GM19099 (cell line): Measurements from ENCODE around the gene SF3A2.

Source experiments
- POLR2A ChIP-seq: IDR thresholded peaks from 3 replicates; pipeline ENCODE4 v1.6.1; 2011; ENCODE audit warnings: low read depth; ENCODE audit not compliant: insufficient read length; ENCODE audit errors: extremely low read depth

SF3A2 gene, protein sequence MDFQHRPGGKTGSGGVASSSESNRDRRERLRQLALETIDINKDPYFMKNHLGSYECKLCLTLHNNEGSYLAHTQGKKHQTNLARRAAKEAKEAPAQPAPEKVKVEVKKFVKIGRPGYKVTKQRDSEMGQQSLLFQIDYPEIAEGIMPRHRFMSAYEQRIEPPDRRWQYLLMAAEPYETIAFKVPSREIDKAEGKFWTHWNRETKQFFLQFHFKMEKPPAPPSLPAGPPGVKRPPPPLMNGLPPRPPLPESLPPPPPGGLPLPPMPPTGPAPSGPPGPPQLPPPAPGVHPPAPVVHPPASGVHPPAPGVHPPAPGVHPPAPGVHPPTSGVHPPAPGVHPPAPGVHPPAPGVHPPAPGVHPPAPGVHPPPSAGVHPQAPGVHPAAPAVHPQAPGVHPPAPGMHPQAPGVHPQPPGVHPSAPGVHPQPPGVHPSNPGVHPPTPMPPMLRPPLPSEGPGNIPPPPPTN

DNA sequence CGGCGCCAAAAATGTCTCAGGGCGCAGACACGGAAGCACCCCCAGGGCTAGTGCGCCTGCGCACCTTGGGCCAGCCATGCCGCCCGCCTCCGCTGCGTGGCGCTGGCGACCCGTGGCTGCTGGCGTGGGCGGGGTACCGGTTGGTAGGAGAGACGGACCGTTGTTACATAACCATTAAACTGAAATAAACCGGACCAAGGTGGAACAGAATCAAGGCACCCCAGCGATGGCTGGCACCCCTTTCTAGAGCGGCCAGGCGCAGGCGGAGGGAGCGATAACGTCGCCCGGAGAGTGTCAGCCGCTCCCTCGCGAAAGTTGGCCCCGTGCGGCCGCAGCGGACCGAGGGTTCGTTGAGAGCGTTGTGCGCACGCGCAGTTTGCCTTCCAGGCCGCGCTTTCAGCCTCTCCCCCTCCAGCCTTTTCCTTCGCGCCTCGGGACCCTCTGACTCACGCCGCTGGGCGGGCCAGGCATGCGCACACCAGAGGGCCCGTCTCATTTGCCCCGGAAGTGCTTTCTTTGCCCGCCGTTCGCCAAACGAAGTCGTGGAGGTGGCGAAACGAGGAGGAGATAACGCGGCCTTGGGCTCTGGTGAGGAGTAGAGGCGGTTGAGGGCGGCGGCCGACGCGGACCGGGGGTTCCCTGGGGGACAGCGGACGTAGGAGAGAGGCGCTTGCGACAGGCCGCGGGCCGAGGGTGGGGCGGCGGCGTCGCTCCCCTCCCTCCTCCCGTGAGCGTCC, at the start of gene SF3A2, which contains the start of gene PLEKHJ1:
TSS of gene SF3A2 (plus strand) at position 511 of the 737 bp plus-strand sequence. CDS start 6,595 bp downstream, outside the sequence.
TSS of gene PLEKHJ1 (minus strand) at position 16 of the 737 bp plus-strand sequence. CDS start 81 bp downstream, outside the sequence.
- peak; percentile 82 for TF ChIP-seq POLR2A

DNA sequence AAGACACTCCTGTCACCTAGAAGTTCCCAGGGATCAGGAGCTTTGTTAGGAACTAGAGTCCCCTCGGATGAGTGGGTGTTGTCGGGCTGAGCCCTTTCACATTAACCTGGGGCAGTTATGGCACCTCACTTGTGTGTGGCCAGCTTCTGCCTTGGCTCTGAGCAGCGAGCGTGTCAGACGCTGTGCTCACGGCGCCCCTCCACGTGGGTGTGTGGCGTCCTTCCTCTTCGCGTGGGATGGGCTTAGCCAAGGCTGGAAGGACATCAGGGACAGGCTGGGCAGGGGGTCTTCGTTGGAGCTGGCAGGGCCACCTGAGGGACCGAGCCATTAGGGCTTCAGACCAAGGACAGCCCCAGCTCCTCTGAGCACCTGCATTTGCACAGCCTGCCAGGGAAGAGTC, 49.5 kb upstream of the SF3A2 start:
- TF ChIP-seq POLR2A, result no peak

DNA sequence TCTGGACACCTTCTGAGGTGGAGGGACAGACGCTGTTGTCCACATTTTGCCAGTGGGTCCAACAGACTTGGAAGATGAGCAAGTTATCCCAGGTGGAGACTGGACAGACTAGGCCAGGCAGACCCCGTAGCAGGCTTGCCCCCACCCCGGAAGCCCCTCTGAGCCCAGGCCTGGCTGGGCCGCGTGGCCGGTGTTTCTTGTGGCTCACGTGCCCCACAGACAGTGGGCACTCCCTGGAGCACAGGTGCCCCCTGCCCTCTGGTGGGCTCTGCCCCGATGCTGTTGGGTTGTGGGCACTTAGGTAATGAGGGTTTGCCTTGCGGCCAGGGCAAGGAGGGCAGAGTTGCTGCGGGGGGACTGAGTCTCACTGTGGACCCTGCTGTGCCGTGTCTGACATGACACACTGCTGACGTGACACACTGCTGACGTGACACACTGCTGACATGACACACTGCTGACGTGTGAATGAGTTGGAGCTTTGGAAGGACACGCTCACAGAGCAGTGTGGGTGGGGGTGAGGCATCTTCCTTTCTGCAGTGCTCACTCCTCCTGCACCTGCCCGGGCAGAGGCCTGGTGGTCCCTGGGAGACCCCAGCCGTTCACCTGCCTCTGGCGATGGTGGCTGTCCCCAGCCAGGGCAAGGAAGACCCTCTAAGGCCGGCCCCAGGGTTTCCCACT, 47.8 kb upstream of the SF3A2 start:
- no peak for TF ChIP-seq POLR2A

DNA sequence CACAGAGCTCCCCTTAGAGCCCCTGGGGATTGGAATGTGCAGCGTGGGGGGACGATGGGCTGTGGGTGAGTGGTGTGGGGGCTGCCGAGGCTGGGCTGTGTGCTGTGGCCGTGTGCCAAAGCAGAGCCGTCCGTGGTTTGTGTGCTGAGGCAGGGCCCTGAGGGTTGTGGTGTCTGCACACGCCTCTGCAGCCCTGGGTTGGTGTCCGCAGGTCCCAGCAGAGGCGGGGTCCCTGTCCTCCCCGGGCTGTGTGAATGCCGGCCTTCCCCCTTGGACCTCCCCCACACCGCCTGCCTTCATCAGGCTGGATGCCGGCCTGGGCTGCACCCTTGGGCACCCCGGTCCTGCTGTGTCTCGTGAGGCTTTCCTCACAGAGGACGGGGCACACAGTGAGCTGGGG, 46.7 kb upstream of the SF3A2 start:
- TF ChIP-seq POLR2A, result no peak

DNA sequence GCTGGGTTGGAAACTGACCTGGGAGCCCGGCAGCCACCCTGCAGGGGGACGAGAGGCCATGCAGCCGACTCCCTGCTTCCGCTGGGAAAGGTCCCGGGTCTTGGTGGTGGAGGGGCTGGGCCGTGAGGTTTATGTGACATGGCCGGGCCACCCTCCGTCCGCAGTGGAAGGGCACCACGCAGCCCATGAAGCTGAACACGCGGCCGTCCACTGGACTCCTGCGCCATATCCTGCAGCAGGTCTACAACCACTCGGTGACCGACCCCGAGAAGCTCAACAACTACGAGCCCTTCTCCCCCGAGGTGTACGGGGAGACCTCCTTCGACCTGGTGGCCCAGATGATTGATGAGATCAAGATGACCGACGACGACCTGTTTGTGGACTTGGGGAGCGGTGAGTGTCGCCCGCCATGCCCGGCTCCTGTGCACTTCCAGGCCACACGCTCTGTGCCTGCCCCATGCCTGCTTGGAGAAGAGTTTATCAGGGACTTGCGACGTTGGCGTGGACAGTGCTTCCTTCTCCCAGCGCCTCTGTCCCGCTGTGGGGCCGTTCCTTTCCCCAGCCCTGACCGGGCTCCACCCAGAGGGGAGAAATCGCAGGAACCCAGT, 45.7 kb upstream of the SF3A2 start:
- no peak for TF ChIP-seq POLR2A

DNA sequence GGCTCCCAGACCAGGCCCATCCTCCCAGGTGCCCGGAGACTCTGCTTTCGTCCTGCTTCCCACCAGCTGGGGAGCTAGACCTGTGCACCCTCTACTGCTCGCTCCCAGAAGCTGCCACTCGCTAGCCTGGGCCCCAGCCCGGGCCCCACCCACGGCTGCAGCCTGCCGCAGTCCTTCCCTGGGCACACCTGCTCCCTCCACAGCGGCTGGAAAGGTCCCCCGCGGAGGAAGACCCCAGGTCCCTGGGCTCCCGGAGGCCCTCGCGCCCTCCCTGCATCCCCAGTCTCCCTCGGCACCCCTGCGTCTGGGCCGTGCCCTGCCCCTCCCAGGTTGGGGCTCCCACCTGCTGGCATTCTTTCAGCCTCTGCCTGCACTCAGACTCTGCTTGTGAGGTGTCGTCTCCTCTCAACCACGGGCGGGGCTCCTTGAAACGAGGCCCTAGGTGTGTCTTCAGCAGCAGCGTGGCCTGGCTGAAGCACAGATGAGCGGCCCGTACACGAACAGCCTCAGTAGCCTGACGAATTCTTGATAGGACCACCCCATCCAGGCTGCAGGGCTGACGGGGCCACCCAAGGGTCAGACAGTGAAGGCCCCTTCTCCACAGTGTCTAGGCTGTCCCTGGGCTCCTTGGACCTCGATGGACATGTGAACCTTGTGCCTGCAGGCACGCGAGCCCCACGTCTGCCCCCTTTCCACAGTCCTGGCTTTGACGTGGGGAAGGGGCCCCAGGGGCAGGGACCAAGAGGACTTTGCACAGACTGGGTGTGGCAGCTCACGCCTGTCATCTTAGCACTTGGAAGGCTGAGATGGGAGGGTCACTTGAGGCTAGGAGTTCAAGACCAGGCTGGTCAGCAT, 44.9 kb upstream of the SF3A2 start:
- no peak for TF ChIP-seq POLR2A

DNA sequence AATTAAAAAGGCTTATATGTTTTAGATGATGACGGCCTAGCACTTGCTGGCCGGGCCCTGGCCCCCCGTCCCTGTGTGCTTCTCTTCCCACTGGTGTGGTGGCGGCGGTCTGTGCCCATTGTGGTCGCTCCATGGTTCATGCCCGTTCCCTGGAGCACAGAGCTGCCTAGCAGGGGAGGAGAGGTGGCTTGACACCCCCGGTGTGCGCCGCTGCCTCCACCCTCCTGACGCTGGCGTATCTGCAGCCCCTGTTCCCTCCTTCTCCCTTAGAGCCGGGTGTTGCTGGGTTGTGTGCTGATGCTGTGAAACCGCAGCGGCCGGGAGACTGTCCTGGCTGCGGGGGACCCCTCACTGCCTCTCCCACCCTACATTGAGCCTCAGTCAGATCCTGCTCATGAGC, 43.8 kb upstream of the SF3A2 start:
- no peak for TF ChIP-seq POLR2A

DNA sequence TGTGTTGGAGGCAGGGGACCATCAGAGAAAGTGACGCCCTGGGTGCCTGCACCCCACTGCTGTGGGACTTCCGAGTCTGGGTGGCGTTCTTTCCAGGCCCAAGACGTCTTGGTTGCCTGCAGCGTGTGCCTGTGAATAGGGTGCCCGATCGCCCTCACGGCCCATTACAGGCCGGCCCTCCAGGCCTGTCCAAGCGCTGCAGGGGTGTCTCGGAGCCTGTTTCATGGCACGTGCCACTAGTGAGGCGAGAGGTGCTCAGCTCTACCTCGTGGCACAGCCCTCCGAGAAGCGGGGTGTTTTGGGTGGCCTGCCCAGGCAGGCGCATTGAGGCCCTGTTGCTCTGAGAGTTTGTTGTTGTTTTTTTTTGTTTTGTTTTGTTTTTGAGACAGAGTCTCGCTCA, 42.8 kb upstream of the SF3A2 start:
- no peak for TF ChIP-seq POLR2A

DNA sequence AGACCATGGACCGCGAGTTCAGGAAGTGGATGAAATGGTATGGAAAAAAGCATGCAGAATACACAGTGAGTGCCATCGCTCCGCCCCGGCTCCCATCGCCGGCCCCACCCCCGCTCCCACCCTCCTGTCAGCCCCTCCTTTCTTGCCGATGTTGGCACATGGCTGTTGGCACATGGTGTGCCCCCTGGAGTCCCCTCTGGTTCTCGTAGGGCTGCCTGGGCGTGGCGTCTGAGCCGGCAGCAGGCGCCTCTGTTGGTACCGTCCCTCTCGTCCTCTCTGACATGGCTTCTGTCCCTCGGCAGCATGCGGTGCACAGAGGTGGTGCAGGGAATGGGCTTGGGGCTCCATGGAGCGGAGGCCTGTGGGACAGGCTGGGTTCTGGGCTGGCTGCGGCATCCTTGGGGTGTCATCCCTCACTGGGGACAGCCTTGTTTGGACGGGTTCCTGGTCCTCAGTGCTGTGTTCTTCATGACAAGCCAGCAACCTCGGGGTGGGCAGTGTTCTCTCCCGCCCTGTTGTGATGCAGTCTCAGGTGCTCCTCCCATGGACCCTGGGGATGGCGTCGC, 42.0 kb upstream of the SF3A2 start:
- no peak for TF ChIP-seq POLR2A

DNA sequence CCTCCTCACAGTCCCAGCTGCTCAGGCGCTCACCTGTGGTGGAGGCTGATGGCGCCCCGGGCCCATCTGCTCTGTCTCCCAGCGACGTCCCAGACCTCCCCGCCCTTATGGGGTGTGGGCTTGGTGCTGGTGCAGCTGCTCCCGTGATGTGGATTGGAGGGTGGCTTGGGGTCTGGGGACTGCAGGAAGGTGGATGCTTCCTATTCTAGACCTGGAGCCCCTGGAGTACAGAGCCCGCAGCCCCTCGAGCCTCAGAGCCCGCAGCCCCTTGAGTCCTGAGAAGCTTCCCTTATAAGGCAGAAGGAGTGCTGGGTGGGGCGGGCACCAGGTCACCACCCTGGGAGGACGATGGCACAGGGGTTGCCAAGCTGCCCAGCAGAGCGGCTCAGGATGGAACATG, 41.3 kb upstream of the SF3A2 start:
- TF ChIP-seq POLR2A, result no peak

DNA sequence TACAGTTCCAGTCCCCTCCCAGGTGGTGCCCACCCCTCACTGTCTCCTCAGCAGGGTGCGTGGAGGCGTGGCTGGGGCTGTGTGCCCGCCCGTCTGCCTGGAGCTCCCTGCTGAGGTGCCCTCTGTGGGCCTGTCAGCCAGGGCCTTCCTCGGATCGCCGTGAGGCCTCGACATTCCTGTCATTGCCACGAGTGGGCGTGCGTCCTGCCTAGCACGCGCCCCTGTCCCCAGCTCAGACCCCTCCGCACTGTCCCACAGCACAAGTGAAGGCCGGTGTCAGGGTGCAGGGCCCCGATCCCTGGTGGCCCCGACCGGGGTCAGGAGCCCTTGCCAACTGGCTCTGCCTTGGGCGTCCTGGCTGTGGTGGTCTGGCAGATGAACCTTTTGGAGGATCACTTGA, 40.7 kb upstream of the SF3A2 start:
- no peak for TF ChIP-seq POLR2A

DNA sequence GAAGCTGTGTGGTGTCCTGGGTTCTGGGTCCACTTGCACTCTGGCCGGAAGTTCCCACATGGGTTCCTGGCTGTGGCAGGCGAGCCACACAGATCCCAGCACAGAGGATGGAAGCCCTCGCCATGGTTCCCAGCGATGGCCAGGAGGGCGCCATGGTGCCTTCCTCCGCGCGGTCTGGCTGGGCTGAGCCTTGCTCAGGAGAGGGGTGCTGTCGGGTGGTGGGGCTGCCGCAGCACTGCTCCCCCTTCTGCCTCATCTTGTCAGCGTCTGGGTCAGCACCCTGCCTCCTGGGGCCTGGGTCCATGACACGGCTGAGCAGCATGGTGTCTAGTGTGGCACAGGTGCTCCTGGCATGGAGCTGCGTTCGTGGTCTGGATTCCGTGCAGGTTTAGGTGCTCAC, 39.4 kb upstream of the SF3A2 start:
- TF ChIP-seq POLR2A, result no peak

DNA sequence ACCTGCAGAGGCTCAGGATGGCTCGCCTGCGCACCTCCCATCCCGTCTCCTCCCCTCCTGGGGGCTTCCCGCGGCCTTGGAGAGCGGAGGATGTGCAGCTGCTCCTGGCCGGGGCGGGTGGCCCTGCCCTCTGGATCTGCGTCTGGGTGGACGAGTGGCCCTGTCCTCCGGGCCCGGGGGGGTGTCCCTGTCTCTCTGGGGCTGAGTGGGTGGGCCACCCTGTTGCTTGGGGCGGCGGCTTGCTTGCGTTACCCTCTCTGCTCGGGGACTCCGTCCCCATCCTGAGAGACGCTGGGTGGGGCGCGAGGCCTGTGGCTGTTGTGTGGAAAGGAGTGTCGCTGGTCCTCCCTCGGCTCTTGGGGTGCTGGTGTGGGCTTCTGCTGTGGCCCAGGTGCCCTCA, 38.3 kb upstream of the SF3A2 start:
- TF ChIP-seq POLR2A, result no peak

DNA sequence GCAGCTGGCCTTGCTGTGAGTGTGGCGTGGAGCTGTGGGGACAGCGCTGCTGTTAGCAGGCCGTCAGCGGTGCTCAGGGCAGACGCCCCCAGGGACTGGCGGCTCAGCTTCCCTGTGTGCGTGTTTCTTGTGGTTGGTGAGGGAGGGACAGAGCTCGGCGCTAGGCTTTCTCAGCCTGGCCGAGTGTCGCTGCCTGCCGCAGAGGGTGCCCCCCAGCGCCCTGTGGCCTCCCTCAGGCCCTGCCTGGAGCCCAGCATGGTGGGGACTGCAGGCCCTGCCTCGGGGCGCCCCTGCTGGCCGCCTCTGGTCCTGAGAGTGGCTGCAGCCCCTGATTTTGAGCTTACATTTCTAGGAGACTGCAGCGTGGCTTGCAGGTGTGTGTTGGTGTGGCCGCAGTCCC, 37.4 kb upstream of the SF3A2 start:
- TF ChIP-seq POLR2A, result no peak
